ENCODE measurements around the gene ENKUR.
"Not testable (repeated sequence)": the region's sequence is repeated elsewhere in the genome, so short reads cannot be mapped to it uniquely, and the experiment has no call there.

ENKUR gene

DNA sequence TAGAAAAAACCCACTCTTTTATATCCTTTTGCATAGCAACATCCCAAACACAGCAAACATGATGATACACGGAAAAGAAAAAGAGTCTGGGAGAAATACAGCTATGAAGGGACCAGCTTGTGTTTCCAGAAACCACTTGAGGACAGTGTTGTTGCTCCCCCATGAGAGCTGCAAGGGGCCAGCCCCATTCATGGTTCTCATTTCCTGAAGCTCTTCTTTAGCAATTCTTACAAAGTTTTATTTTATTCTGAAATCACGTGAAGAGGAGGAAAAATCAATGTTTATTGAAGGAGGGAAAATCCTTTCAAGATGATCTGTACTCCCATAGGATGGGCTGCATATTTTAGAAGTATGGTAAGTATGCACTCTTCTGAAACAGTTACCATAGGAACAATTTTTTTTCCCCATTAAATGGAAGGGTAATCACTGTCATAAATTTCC, 46.1 kb downstream of the ENKUR start:
- no peak for DNase-seq

DNA sequence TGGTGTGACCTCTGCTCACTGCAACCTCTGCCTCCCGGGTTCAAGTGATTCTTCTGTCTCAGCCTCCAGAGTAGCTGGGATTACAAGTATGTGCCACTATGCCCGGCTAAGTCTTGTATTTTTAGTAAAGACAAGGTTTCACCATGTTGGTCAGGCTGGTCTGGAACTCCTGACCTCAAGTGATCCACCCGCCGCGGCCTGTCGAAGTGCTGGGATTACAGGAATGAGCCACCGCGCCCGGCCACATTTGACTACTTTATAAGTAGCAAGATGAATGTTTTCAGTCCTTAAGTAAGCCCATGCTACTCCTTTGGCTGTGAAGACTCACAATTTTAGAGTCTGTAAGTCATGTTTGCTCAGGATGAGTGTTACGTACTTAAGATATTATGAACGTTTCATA, 47.0 kb downstream of the ENKUR start:
- not testable (repeated sequence) for DNase-seq

DNA sequence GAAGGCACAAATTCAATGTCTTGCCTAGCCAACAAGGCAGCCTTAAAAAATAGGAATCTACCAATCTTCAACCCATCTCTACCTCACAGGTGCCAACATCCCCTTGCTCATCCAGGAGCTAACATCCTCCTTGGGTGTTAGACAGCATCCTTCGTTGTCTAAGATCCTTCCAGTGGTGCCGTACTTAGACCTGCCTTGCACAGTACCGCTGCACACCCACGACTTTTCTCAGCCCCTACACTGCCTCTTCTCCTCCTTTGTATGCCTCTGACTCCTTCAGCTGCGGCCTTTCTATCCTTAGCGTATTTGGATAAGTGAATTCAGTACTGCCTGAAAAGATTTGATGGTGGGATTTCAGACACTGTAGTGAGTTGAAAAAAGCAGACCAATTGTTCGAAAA, 47.6 kb downstream of the ENKUR start:
- DNase-seq, result no peak

DNA sequence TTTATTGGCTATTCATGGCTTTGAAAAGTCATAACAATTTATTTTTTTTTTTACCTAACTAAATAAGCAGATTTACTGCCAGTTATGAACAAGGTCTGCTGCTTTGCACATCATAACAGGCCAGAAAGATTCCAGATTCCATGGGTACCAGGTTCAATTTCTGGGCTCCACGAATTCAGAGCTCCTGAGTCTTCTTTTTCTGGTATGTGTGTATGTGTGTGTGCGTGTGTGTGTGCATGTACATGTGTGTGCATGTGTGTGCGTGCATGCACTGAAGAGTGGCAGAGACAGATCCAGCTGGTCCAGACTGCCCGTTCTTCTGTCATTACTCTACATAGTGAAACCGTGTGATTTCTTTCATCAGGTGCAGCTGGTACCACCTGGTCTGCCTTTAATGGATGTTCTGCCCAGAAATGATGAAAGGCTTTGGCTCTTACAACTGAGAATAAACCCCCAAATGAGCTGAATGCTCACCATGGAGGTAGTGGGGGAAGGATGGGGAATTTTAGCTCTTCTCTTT, 48.9 kb downstream of the ENKUR start:
- DNase-seq, result no peak

DNA sequence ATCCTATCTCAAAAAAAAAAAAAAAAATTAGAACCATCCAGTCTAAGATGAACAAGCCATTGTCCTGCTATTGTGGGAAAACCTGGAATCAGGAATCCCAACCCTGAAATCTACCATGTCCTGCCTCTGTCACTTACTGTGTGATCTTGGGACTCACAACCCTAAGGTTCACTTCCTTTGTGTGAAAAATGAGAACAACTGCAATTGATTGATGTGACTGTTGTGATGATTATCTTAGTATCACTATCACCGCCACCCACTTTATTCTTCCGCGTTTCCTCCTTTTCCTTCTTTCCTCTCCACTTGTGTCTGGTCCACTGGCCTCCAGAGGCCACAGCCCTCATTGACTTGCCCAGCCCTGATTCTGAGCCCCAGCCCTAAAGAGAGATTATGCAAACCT, 50.9 kb downstream of the ENKUR start:
- no peak for DNase-seq

DNA sequence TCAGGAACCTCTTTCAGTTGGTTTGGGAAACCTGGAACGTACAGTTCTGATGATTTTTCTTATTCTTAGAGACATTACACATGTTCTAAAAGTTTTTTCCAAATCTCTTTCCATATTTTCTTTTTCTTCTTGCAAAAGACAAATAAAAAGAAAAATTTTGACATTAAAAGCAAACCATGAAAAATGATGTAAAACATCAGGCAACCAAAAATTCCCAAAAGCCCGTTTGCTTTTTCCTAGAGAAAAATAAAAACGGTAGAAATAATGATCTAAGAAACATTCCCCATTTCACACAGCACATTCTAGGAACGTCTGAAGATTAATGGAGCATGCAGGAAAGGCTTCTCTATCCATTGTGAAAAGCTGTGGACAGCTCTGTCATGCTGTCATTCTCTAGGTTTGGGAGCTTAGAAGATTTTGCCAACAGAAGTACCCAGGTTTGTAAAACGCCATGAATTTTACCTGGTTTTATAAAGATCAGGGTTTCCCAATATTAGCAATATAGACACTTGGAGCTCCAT, 52.4 kb downstream of the ENKUR start:
- no peak for DNase-seq

DNA sequence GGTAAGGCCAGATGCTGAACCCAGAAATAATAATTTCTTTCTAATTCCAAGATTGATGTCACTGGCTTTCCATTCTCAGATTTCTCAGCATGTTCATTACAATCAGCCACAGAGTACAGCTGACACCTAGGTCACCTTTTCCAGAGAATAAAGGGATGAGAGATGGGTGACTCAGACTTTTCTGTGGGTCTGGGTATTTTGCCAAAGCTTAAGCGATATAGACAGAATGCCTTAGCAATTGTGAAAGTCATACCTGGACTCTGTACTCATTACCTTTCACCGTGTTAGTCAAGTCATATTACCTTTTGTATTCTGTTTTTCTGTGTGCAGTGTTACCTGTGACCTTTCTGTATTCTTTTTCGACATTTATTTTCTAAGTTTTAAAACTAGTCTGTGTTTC, 53.0 kb downstream of the ENKUR start:
- DNase-seq, result no peak

DNA sequence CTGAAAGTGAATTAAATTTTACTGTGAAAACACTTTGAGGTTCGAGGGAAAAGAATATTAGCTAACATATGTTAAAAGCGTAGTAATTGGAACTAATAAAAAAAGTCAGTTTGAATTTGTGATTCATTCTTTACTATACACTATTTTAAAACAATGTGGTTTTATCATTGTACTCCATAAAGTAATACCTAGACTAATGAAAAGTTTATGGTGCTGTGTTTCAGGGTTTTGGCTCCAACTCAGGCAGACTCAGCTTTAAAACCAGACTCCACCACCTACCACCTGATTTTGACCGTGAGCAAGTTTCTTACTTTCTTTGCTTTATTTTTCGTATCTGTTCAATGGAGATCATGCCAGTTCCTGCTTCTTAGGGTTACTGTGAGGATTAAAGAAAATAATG, 54.4 kb downstream of the ENKUR start:
- DNase-seq, result no peak

DNA sequence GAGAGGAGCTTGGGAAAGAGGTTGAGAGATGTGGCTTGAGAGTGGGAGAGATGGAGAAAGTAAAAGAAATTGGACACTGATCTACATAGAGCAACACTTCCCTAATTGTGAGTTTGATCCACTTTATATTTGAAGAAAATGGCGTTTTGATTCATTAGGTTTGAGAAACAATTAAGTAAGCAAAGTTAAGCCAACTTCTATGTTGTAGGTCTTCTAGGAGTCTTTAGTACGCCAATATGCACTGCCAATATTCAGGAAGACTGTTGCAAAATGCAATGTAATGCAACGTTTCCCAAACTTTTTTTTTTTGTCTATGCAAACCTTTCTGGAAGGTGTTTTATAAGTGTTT, 56.6 kb downstream of the ENKUR start:
- no peak for DNase-seq

DNA sequence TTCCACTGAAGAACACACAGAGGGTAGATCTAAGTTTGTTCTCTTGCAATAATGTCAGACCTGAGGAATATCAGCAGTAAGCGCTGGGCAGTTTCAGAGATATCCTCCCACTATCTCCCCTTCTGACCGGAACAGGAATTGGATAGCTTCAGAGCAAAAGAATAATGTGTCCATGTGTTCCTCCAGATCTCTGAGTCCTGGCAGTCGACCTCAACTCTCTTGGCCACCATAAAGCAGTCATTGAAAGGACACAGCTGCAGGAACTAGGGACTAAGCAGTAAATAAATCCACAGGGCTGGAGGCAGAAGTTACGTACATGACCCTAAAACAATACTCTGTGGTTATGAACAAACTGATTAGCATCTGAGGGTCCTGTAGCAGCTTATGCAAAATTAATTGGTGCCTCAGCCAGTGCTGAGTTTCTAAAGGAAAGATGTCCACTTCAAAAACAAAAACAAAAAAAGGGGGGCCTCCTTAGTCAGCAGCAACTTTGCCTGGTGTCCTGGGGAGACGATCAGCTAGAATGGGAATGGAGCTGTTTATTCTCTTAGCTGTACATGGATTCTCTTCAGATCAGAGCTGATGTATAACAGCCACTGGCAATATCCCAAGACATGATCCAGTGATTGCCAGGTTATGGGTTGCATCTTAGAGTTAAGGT, 57.1 kb downstream of the ENKUR start:
- DNase-seq, result no peak

DNA sequence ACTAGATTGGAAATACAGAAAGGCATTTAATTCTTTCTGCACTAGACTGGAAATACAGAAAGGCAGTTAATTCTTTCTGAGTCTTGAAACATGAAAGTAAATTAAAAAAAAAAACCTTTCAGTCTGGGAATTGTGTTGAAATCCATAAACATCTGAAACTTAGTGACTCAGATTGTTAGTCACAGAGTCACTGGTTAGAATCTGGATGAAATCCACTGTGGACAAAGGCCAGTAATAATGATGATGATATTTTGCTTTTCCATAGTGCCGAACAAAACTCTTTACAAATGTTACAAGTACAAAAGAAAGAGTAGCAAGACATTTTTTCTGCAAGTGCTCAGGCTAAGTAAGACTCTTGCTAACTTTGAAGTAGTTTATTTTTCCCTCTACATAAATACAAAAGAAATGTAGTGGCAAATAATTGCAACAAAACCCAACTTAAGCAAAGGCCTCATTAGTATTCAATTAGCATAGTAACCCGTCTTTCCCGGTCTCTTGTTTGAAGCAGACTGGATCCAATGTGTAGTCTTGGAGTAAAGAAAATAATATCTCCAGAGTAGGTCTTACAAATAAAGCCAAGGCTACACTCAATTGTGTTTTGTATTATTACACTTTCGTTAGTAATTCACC, 57.8 kb downstream of the ENKUR start:
- no peak for DNase-seq

DNA sequence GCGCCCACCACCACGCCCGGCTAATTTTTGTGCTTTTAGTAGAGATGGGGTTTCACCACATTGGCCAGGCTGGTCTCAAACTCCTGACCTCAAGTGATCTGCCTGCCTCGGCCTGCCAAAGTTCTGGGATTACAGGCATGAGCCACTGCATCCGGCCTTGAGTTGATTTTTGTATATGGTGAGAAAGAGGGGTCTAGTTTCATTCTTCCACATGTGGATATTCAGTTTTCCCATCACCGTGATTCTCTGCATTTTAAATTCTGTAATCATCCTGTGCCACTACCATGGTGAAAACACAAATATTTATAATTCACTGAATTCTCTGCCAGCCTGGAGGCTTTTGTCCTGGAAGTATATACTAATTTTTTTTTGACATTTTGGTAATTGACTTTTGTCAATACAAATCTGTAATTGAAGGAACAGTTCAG, 58.3 kb downstream of the ENKUR start:
- DNase-seq, result not testable (repeated sequence)

DNA sequence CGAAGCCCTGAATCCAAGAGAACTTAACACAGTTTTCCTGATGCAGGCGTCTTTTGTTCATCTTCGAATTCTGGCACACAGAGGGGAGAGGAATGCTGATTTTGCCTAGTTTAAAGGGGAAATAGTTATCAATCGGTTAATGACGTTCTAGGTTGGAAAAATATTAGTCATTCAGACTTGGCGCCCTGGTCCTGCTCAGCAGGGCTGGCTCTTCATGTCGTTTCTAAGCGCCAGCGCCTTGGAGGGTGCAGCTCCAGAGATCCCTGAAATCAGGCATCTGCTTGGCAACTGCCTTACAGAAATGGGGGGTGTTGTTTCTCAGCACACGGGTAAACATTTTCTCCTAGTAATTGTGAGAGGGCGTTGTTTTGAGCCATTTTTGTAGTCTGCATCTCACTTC, 62.3 kb downstream of the ENKUR start:
- no peak for DNase-seq

DNA sequence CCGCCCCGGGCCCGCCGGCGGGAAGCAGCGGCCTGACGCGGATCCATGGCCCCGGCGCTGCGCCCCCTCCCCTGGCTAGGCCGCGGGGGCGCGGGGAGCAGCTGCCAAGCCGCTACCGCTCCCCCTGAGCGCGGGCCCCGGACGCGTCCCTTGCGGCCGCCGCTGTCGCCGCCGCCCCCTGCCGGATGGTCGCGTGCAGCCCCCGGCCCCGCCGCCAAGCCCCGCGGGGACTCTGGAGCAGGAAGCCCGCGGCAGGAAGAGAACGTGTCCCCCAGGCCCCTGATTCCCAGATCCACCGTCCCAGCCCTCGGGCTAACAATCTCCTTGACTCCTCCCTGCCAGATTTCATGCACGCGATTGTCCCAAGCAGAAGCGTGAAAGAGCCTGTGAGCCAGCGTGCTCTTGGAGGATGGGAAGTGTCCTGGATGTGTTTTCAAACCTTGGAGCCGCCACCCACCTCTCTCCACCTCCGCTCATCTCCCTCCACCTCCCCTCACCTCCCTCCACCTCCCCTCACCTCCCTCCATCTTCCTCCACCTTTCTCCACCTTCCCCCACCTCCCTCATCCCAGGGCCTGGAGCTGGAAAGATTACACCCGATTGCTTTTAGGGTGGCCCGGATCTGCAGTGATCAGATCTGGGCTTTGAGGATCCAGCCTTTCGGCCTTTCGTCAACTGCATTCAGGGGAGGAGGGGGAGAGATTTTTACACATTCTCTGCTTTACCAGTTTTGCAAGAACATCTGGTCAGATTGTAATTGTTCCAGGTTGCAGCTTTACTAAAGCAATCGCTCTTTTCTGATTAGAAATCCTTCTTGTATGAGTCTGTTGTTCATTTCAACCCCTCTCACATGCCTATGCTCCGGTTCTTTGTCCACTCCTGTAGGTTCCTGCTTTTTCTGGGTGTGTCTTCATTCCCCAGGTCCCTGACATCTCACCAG, 63.0 kb downstream of the ENKUR start:
- DNase-seq, result peak; percentile 48 to 65

DNA sequence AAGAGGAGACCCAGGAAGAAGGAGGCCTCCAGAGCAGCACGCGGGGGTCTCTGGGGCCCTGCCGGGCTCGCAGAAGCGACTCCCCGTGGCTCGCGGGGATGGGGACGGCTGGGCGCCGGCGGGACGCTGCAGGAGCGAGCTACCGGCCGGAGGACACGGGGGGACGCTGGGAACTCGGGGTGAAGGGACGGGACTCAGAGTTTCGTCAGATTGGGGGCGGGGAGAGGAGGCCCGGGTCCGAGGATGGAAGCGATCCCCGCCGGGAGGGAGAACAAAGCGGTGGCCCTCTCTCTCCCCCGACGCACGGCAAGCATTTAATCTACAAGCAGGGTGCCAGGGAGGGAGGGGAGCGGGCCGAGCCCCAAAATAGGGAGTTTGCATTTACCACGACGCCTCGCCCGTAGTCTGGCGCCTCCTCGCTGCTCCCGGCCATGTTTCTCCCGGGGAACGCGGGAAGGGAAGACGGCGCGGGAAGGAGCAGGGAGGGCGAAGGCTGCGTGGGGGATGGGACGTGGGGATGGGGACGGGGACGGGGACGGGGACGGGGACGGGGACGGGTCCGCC, 63.7 kb downstream of the ENKUR start, which contains the start of gene PRTFDC1:
Gene PRTFDC1 (minus strand): TSS at position 464 of the 564 bp plus-strand sequence. CDS start 31 bp downstream, at position 433.
- peak; percentile 45 to 48 for DNase-seq

DNA sequence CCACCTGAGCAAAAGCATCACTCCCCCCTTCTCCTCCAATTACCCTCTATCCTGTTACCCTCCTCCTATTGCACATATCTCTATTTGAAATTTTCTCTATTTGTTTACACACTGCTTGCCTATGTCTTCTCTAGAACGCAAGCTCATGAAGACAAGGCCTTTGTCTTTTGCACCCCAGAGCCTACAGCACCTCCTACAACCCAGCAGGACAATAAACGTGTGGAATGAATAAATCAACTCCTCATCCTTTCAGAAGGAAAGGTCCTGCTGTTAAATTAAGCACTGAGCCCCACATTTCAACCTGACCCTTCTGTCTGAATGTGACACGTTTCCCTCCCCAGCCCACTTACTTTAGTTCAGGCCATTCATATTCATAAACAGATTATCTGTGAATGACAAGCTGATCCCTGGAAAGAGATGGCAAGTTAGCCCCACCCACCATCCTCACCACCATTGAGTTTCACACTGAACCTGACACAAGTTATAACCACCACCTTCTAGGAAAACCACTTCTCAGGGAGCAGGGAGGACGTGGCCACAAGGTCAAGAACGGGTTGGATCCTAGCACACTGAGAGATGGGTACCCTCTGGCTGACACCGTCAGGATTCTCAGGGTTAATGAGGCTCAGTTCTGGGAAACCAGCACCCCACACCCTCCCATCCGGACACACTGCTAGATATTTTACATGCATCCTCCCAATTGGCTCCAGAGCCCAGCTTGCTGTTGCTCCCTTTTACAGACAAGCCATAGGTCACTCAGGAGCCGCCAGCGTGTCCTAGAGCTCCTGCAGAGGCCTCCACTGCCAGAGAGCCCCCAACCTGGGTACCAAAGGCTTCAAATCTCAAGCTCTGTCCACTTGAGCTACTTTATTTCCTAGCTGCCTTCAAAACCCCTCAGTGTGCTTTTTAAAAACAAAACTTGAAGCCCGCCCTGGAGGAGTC, 64.5 kb downstream of the ENKUR start:
- peak; percentile 43 to 48 for DNase-seq

DNA sequence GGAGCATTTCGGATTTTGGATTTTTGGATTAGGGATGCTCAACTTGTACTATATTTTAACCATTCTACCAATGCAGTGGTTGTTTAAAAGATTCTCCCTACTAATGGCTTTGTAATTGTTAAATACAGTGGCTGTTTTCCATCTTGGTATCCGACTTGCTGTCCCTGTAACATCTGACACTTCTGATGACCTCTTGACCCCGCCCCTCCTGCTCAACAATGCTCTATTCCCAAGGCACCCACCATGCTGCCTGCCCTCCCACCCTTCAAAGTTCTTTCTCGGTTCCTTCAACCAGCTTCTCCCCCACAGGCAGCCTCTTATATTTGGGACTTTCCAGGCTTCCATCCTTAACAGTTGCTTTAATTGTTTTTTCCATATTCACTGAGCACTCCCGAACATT, 65.5 kb downstream of the ENKUR start:
- no peak for DNase-seq

DNA sequence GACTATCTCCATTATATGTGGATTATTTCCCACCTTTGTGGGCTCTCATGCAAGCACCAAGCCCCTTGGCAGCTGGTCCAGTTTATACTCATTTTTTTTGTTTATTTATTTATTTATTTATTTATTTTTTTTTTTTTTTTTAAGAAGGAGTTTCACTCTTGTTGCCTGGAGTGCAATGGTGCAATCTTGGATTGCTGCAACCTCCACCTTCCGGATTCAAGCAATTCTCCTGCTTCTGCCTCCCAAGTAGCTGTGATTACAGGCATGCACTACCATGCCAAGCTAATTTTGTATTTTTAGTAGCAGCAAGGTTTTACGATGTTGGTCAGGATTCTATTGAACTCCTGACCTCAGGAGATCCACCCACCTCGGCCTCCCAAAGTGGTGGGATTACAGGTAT, 66.3 kb downstream of the ENKUR start:
- no peak for DNase-seq

DNA sequence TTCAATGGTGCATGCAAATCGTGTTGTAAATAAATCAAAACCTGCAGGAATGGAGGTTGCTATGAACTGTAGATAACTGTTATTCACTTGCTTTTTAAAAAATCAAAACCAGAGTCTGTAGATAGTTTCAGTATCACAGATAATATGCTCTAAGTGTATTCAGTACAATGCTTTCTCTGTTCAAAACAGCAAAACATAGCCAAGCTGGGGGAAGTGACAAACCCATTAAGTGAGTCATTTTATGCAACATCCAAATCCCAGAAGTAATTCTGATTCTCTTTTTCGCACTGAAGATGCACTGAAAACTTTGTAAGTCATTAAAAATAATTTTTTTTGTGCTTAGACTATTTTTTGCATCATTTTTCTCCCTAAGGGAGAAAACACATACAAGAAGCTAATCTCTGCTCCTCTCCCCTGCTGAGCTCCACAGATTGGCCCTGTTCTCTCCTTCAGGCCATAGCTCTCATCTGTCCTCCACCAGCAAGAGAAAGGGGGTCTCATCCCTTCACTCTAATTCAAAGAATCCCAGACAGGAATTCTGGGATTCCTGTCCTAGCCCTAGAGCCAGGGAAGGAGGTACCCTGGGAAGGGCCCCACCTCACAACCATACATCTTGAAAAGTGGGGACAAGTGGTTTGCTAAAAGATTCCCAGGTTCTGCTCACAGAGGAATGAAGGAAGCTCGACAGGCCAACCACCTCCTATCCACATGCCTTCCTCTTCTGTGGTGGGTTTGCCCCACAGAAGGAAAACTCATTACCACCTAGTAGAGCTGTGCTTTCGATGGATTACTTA, 68.5 kb downstream of the ENKUR start:
- DNase-seq, result no peak

DNA sequence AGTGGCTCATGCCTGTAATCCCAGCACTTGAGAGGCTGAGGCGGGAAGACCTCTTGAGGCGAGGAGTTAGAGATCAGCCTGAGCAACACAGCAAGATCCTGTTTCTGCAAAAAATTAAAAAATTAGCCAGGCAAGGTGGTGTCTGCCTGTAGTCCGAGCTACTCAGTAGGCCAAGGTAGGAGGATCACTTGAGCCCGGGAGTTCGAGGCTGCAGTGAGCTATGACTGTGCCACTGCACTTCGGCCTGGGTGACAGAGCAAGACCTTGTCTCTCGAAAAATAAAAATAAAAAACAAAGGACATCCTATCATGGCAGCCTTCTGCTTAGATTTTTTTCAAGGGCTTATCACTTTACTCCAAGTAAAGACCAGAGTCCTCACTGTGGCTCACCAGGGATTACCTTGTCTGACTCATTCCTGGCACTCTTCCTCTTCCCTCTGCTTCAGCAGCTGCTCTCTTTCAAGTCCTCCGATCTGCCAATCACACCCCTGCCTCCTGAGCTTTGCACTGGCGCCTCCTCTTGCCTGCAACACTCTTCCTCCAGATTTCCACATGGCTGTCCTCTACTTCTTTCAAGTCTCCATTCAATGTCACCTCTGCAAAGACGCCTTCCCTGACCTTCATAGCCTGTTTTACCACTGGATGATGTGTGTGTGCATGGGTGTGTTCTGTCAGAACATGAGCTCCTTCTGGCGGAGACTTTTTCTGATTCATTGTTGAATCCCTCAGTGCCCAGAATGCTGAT, 71.3 kb downstream of the ENKUR start:
- DNase-seq, result no peak
